WTC11 (cell line): ENCODE results near the gene SRPRA. TPM values are rescaled to one million over a fixed set of nuclear protein-coding genes. Genes with fewer than 3 reads are reported as not detected.

ENCODE experiments used
- ATAC-seq: fragments of 200-7000 bp; cut with Tn5 transposase; 2 replicates; pipeline ENCODE4 v1.10.0; 2021; ENCODE audit warnings: mild to moderate bottlenecking, moderate library complexity
- CTCF ChIA-PET: fragments of 300-600 bp; sonication (Branson Sonifier 250); formaldehyde crosslinking; loops from one replicate; lab custom pipeline; 2021; ENCODE audit warnings: antibody characterized with exemption; lab: Charles Lee
- POLR2A ChIA-PET: fragments of 350-600 bp; sonication (Branson Sonifier 250); formaldehyde crosslinking; loops from one replicate; lab custom pipeline; 2021; ENCODE audit warnings: antibody characterized with exemption; lab: Charles Lee
- DNase-seq: peaks from one replicate; pipeline ENCODE4 v3.0.0; 2021; ENCODE audit warnings: low spot score
- H3K27ac Mint-ChIP-seq: 2 replicates; pipeline ENCODE4 v1.8.0; 2021; ENCODE audit warnings: mixed read lengths
- H3K27me3 Mint-ChIP-seq: 2 replicates; pipeline ENCODE4 v1.8.0; 2021; ENCODE audit warnings: low read depth, mild to moderate bottlenecking, moderate library complexity, mixed read lengths
- H3K36me3 Mint-ChIP-seq: 2 replicates; pipeline ENCODE4 v1.8.0; 2021; ENCODE audit warnings: mixed read lengths
- H3K4me1 Mint-ChIP-seq: 2 replicates; pipeline ENCODE4 v1.8.0; 2022; ENCODE audit warnings: mixed read lengths
- H3K4me3 Mint-ChIP-seq: 2 replicates; pipeline ENCODE4 v1.8.0; 2021; ENCODE audit warnings: mild to moderate bottlenecking, moderate library complexity, mixed read lengths
- H3K9me3 Mint-ChIP-seq: 2 replicates; pipeline ENCODE4 v1.8.0; 2021; ENCODE audit warnings: mixed read lengths
- CREB1 ChIP-seq: sonication (generic); formaldehyde crosslinking; IDR thresholded peaks from 2 replicates; pipeline ENCODE4 v1.8.0; 2023; ENCODE audit warnings: mild to moderate bottlenecking, missing genetic modification reagents
- NR3C1 ChIP-seq: sonication (generic); formaldehyde crosslinking; conservative IDR thresholded peaks from 2 replicates; pipeline ENCODE4 v1.8.1; 2023; ENCODE audit warnings: low read depth, mild to moderate bottlenecking, missing genetic modification reagents
- RELA ChIP-seq: sonication (generic); formaldehyde crosslinking; IDR thresholded peaks from 2 replicates; pipeline ENCODE4 v1.8.1; 2022; ENCODE audit warnings: missing genetic modification reagents, mild to moderate bottlenecking, borderline replicate concordance
- RORB ChIP-seq: fragments of 250-450 bp; sonication (Bioruptor Pico); IDR thresholded peaks from 2 replicates; pipeline ENCODE4 v1.9.0; 2021; ENCODE audit warnings: mild to moderate bottlenecking
- SMAD4 ChIP-seq: sonication (generic); formaldehyde crosslinking; IDR thresholded peaks from 2 replicates; pipeline ENCODE4 v1.8.0; 2022; ENCODE audit warnings: mild to moderate bottlenecking, missing genetic modification reagents
- ZNF219 ChIP-seq: sonication (generic); formaldehyde crosslinking; IDR thresholded peaks from 2 replicates; pipeline ENCODE4 v1.8.0; 2023; ENCODE audit warnings: missing genetic modification reagents, mild to moderate bottlenecking, borderline replicate concordance
- total RNA-seq: library from RNA; stranded (reverse); gene quantifications from 3 replicates; pipeline ENCODE4 v1.2.3, GENCODE V29; 2021
- TF ChIP-seq, protein P1 (sequence below): sonication (generic); formaldehyde crosslinking; IDR thresholded peaks from 2 replicates; pipeline ENCODE4 v1.8.1; 2022; ENCODE audit warnings: mild to moderate bottlenecking, moderate library complexity, missing genetic modification reagents
- TF ChIP-seq, protein P2 (sequence below): sonication (generic); formaldehyde crosslinking; IDR thresholded peaks from 2 replicates; pipeline ENCODE4 v1.8.0; 2023; ENCODE audit warnings: missing genetic modification reagents, mild to moderate bottlenecking, borderline replicate concordance
- TF ChIP-seq, protein P3 (sequence below): fragments of 250-450 bp; sonication (Bioruptor Pico); IDR thresholded peaks from 2 replicates; pipeline ENCODE4 v1.9.0; 2021; ENCODE audit warnings: mild to moderate bottlenecking
- TF ChIP-seq, protein P4 (sequence below): sonication (generic); formaldehyde crosslinking; IDR thresholded peaks from 2 replicates; pipeline ENCODE4 v1.8.0; 2022; ENCODE audit warnings: mild to moderate bottlenecking, missing genetic modification reagents
- TF ChIP-seq, protein P5 (sequence below): fragments of 250-450 bp; sonication (Bioruptor Pico); IDR thresholded peaks from 2 replicates; pipeline ENCODE4 v1.8.0; 2021; ENCODE audit warnings: mild to moderate bottlenecking
- TF ChIP-seq, protein P6 (sequence below): sonication (generic); formaldehyde crosslinking; IDR thresholded peaks from 2 replicates; pipeline ENCODE4 v1.8.0; 2022; ENCODE audit warnings: mild to moderate bottlenecking, missing genetic modification reagents
- TF ChIP-seq, protein P7 (sequence below): sonication (generic); formaldehyde crosslinking; IDR thresholded peaks from 2 replicates; pipeline ENCODE4 v1.8.1; 2023; ENCODE audit warnings: mild to moderate bottlenecking, missing genetic modification reagents, moderate library complexity
- TF ChIP-seq, protein P8 (sequence below): sonication (generic); formaldehyde crosslinking; IDR thresholded peaks from 2 replicates; pipeline ENCODE4 v1.8.1; 2022; ENCODE audit warnings: low read depth, missing genetic modification reagents, borderline replicate concordance
- TF ChIP-seq, protein P9 (sequence below): fragments of 250-450 bp; sonication (Bioruptor Pico); IDR thresholded peaks from 2 replicates; pipeline ENCODE4 v2.1.2; 2022; ENCODE audit warnings: mild to moderate bottlenecking, moderate library complexity
- TF ChIP-seq, protein P10 (sequence below): sonication (generic); formaldehyde crosslinking; IDR thresholded peaks from 2 replicates; pipeline ENCODE4 v1.8.1; 2022; ENCODE audit warnings: low read depth, mild to moderate bottlenecking, moderate library complexity, missing genetic modification reagents, borderline replicate concordance

Gene SRPRA
- total RNA-seq, 1 experiment from 2014 or later = 64.7 TPM

DNA sequence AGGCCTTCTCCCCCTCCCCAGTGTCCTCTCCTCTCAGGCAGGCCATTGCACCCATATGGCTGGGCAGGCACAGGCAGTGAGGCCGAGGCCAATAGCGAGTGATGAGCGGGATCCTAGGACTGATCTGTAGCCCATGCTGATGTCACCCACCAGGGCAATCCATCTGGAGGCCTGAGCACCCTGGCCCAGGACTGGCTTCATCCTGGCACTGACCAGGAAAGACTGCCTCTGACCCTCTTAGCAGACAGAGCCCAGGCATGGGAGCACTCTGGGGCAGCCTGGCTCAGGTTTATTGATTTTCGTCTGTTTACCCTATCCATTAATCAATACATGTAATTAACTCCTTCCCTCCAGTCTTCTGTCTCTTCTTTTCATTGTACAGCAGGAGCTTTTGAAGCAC, 9.1 kb upstream of the SRPRA start (continued):
- TF ChIP-seq, protein P1, sequence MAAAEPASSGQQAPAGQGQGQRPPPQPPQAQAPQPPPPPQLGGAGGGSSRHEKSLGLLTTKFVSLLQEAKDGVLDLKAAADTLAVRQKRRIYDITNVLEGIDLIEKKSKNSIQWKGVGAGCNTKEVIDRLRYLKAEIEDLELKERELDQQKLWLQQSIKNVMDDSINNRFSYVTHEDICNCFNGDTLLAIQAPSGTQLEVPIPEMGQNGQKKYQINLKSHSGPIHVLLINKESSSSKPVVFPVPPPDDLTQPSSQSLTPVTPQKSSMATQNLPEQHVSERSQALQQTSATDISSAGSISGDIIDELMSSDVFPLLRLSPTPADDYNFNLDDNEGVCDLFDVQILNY (CRISPR knock-in tag) = no peak
- TF ChIP-seq RORB (CRISPR knock-in tag) = no peak
- TF ChIP-seq, protein P2, sequence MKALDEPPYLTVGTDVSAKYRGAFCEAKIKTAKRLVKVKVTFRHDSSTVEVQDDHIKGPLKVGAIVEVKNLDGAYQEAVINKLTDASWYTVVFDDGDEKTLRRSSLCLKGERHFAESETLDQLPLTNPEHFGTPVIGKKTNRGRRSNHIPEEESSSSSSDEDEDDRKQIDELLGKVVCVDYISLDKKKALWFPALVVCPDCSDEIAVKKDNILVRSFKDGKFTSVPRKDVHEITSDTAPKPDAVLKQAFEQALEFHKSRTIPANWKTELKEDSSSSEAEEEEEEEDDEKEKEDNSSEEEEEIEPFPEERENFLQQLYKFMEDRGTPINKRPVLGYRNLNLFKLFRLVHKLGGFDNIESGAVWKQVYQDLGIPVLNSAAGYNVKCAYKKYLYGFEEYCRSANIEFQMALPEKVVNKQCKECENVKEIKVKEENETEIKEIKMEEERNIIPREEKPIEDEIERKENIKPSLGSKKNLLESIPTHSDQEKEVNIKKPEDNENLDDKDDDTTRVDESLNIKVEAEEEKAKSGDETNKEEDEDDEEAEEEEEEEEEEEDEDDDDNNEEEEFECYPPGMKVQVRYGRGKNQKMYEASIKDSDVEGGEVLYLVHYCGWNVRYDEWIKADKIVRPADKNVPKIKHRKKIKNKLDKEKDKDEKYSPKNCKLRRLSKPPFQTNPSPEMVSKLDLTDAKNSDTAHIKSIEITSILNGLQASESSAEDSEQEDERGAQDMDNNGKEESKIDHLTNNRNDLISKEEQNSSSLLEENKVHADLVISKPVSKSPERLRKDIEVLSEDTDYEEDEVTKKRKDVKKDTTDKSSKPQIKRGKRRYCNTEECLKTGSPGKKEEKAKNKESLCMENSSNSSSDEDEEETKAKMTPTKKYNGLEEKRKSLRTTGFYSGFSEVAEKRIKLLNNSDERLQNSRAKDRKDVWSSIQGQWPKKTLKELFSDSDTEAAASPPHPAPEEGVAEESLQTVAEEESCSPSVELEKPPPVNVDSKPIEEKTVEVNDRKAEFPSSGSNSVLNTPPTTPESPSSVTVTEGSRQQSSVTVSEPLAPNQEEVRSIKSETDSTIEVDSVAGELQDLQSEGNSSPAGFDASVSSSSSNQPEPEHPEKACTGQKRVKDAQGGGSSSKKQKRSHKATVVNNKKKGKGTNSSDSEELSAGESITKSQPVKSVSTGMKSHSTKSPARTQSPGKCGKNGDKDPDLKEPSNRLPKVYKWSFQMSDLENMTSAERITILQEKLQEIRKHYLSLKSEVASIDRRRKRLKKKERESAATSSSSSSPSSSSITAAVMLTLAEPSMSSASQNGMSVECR = no peak
- TF ChIP-seq, protein P3, sequence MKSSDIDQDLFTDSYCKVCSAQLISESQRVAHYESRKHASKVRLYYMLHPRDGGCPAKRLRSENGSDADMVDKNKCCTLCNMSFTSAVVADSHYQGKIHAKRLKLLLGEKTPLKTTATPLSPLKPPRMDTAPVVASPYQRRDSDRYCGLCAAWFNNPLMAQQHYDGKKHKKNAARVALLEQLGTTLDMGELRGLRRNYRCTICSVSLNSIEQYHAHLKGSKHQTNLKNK (CRISPR knock-in tag) = no peak

DNA sequence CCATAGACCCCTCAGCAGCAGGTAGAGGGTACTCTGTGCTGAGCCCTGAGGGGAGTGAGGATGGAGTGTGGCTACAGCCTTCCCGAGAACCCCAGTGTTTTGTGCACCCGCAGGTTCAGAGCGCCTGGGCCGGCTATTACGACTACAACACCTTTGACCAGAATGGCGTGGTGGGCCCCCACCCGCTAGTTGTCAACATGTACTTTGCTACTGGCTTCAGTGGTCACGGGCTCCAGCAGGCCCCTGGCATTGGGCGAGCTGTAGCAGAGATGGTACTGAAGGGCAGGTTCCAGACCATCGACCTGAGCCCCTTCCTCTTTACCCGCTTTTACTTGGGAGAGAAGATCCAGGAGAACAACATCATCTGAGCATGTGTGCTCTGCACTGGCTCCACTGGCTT, 8.6 kb upstream of the SRPRA start:
- ChIA-PET POLR2A (no interaction called here), CTCF (no interaction called here)
- H3K27ac Mint-ChIP-seq = 0 out of 2 replicates have a peak overlapping the region, but pooled peaks have one; percentile 68
- H3K36me3 Mint-ChIP-seq = peaks cover 53% of the 10 kb centered on the region
- TF ChIP-seq SMAD4 (CRISPR knock-in tag) (no peak), CREB1 (no peak), NR3C1 (no peak), RELA (no peak)
- TF ChIP-seq, protein P4, sequence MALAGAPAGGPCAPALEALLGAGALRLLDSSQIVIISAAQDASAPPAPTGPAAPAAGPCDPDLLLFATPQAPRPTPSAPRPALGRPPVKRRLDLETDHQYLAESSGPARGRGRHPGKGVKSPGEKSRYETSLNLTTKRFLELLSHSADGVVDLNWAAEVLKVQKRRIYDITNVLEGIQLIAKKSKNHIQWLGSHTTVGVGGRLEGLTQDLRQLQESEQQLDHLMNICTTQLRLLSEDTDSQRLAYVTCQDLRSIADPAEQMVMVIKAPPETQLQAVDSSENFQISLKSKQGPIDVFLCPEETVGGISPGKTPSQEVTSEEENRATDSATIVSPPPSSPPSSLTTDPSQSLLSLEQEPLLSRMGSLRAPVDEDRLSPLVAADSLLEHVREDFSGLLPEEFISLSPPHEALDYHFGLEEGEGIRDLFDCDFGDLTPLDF (CRISPR knock-in tag) = no peak
- DNase-seq = no peak
- H3K4me1 Mint-ChIP-seq = peaks cover 9% of the 10 kb centered on the region; the same call in 1 of the 2 replicates
- no peaks in the 10 kb centered on the region for H3K9me3 Mint-ChIP-seq
- H3K27me3 Mint-ChIP-seq = peaks cover 19% of the 10 kb centered on the region
- no peak overlapping the region for H3K4me3 Mint-ChIP-seq
- ATAC-seq = no peak

DNA sequence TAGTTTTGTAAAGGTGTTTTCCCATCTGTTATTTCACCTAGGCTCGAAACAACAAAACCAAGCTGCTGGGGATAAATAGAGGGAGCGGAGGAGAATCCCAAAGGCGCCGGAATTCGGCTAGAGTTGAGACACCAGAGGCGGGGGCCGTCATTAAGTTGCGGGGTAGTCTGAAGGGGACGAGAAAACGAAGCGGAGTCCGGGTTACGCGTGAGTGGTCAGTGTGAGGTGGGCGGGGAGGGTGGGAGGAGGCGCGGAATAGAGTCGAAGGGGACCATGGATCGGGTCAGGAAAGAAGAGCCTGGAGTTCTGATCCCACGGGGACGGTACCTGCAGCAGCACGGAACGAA, 361 bp downstream of the SRPRA start:
- H3K4me1 Mint-ChIP-seq = peaks cover 15% of the 10 kb centered on the region
- ChIA-PET CTCF (interaction anchor here (0.9 to 1.4 kb wide), 2 partner anchors 42 to 207 kb away, joined by 3 read pairs; no protein-coding TSS in a partner anchor), POLR2A (interaction anchor here (0.6 to 1.0 kb wide), 3 partner anchors 13 to 702 kb away, joined by 3 to 4 read pairs (median 3); no protein-coding TSS in a partner anchor)
- H3K27ac Mint-ChIP-seq = peak overlapping the region; percentile 99
- TF ChIP-seq, protein P5, sequence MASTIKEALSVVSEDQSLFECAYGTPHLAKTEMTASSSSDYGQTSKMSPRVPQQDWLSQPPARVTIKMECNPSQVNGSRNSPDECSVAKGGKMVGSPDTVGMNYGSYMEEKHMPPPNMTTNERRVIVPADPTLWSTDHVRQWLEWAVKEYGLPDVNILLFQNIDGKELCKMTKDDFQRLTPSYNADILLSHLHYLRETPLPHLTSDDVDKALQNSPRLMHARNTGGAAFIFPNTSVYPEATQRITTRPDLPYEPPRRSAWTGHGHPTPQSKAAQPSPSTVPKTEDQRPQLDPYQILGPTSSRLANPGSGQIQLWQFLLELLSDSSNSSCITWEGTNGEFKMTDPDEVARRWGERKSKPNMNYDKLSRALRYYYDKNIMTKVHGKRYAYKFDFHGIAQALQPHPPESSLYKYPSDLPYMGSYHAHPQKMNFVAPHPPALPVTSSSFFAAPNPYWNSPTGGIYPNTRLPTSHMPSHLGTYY (CRISPR knock-in tag) = 0 out of 2 replicates have a peak, but pooled peaks have one; percentile 26
- TF ChIP-seq, protein P6, sequence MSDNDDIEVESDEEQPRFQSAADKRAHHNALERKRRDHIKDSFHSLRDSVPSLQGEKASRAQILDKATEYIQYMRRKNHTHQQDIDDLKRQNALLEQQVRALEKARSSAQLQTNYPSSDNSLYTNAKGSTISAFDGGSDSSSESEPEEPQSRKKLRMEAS (CRISPR knock-in tag) = no peak
- ATAC-seq = peak; percentile 10
- no peaks in the 10 kb centered on the region for H3K27me3 Mint-ChIP-seq
- peak overlapping the region; percentile 87 for H3K4me3 Mint-ChIP-seq
- peaks cover 61% of the 10 kb centered on the region for H3K36me3 Mint-ChIP-seq
- no peaks in the 10 kb centered on the region for H3K9me3 Mint-ChIP-seq
- DNase-seq = no peak

DNA sequence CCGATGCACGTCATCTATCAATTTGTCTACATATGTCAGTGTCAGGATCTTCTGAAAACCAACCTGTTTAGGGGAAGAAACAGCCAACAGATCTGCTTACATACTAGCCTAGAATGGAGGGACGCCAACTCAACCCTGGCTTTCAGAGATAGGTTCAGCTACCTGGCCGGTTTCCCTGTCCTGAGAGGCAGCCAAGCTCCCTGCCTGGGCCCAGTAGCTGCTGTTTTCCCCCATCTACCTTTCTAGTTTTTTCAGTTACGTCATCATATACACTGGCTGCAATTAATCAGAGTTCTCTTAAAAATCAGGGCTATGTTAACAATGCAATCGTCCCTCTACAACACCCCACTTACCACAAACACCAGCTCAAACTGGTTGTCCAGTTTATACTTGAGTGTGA, 1.0 kb downstream of the SRPRA start:
- H3K27ac Mint-ChIP-seq = peak overlapping the region; percentile 99
- POLR2A ChIA-PET = no interaction called here
- ATAC-seq (no peak), DNase-seq (no peak)
- H3K27me3 Mint-ChIP-seq = no peaks in the 10 kb centered on the region
- peaks cover 60% of the 10 kb centered on the region for H3K36me3 Mint-ChIP-seq
- peaks cover 15% of the 10 kb centered on the region for H3K4me1 Mint-ChIP-seq
- CTCF ChIA-PET = no interaction called here
- peak overlapping the region; percentile 87 for H3K4me3 Mint-ChIP-seq
- H3K9me3 Mint-ChIP-seq = no peaks in the 10 kb centered on the region
- TF ChIP-seq, protein P7, sequence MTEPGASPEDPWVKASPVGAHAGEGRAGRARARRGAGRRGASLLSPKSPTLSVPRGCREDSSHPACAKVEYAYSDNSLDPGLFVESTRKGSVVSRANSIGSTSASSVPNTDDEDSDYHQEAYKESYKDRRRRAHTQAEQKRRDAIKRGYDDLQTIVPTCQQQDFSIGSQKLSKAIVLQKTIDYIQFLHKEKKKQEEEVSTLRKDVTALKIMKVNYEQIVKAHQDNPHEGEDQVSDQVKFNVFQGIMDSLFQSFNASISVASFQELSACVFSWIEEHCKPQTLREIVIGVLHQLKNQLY (CRISPR knock-in tag) = no peak
- TF ChIP-seq, protein P8, sequence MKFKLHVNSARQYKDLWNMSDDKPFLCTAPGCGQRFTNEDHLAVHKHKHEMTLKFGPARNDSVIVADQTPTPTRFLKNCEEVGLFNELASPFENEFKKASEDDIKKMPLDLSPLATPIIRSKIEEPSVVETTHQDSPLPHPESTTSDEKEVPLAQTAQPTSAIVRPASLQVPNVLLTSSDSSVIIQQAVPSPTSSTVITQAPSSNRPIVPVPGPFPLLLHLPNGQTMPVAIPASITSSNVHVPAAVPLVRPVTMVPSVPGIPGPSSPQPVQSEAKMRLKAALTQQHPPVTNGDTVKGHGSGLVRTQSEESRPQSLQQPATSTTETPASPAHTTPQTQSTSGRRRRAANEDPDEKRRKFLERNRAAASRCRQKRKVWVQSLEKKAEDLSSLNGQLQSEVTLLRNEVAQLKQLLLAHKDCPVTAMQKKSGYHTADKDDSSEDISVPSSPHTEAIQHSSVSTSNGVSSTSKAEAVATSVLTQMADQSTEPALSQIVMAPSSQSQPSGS (CRISPR knock-in tag) = no peak
- no peak for TF ChIP-seq RORB (CRISPR knock-in tag)
- no peak for TF ChIP-seq ZNF219 (CRISPR knock-in tag)
- TF ChIP-seq, protein P9, sequence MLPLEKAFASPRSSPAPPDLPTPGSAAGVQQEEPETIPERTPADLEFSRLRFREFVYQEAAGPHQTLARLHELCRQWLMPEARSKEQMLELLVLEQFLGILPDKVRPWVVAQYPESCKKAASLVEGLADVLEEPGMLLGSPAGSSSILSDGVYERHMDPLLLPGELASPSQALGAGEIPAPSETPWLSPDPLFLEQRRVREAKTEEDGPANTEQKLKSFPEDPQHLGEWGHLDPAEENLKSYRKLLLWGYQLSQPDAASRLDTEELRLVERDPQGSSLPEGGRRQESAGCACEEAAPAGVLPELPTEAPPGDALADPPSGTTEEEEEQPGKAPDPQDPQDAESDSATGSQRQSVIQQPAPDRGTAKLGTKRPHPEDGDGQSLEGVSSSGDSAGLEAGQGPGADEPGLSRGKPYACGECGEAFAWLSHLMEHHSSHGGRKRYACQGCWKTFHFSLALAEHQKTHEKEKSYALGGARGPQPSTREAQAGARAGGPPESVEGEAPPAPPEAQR (CRISPR knock-in tag) = no peak
- TF ChIP-seq, protein P10, sequence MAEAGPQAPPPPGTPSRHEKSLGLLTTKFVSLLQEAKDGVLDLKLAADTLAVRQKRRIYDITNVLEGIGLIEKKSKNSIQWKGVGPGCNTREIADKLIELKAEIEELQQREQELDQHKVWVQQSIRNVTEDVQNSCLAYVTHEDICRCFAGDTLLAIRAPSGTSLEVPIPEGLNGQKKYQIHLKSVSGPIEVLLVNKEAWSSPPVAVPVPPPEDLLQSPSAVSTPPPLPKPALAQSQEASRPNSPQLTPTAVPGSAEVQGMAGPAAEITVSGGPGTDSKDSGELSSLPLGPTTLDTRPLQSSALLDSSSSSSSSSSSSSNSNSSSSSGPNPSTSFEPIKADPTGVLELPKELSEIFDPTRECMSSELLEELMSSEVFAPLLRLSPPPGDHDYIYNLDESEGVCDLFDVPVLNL (CRISPR knock-in tag) = no peak
